GM13976 (cell line): Measurements from ENCODE around the gene HTR4.

Experiments used
- DNase-seq: peaks from one replicate; pipeline ENCODE4 v3.0.0; 2012; ENCODE audit warnings: low spot score
- CTCF ChIP-seq: IDR thresholded peaks from 2 replicates; pipeline ENCODE4 v1.5.1; 2012; ENCODE audit warnings: borderline replicate concordance, mild to moderate bottlenecking; ENCODE audit not compliant: insufficient read depth; ENCODE audit errors: extremely low read depth, missing control alignments, control extremely low read depth
- in situ Hi-C: fragments of 300-500 bp; cut with MboI; formaldehyde crosslinking; loops from one replicate; pipeline ENCODE4 v1.12.0; 2022; ENCODE audit warnings: low sequenced_read_pairs, mixed read lengths, inconsistent platforms; ENCODE audit not compliant: unreplicated experiment

HTR4 gene

GRCh38 chr5:148543727-148544126 lies 110.6 kb downstream of the HTR4 start:
- TF ChIP-seq CTCF: no peak
- in situ Hi-C loops: no loop called here
- DNase-seq: no peak

DNA sequence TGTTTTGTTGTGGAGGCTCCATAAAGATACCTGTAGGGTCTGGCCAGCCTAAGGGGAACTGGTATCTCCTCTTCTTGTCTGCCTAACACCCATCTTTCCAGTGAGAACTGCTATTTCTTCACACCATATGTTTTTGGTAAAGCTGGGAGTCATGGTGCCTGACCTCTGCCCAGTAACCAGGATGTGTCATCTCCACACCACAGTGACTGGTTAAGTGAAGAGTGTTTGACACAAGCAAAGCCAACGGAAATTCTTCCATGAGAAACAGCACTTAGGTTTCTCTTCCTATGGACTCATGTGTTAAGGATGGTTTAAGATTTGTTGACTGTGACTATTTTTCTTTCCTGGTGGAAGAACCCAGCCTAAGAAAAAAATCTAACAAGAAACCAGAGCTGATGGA lies 111.5 kb downstream of the HTR4 start:
- no peak for DNase-seq
- in situ Hi-C loops: no loop called here
- TF ChIP-seq CTCF: no peak

GRCh38 chr5:148541054-148541835 lies 113.1 kb downstream of the HTR4 start:
- no peak for TF ChIP-seq CTCF
- in situ Hi-C loops: no loop called here
- no peak for DNase-seq

- in situ Hi-C loops: no loop called here
These were observed 113.7 kb downstream of the HTR4 start for GRCh38 chr5:148540647-148541046.

DNA sequence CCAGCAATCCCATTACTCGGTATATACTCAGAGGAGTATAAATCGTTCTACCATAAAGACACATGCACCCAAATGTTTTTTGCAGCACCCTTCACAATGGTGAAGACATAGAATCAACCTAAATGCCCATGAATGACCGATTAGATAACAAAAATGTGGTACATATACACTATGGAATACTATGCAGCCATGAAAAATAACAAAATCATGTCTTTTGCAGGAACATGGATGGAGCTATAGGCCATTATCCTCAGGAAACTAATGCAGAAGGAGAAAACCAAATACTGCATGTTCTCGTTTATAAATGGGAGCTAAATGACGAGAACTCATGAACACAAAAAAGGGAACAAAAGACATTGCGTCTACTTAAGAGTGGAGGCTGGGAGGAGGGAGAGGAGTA lies 114.5 kb downstream of the HTR4 start:
- no peak for TF ChIP-seq CTCF
- in situ Hi-C loops: no loop called here
- DNase-seq: no peak

More at GRCh38 chr5:148540647-148541046, 113.7 kb downstream of the HTR4 start:
- no peak for TF ChIP-seq CTCF
- DNase-seq: no peak

DNA sequence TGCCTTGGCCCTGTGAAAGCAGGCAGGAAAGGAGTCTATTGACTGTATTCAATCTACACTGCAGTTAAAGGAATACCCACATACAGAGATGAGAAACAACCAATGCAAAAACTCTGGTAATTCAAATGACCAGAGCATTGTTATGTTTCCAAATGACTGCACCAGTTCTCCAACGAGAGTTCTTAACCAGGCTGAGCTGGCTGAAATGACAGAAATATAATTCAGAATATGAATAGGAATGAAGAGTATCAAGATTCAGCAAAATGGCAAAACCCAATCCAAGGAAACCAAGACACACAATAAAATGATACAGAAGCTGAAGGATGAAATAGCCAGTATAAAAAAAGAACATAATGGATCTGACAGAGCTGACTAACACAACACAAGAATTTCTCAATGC lies 119.1 kb downstream of the HTR4 start:
- TF ChIP-seq CTCF: no peak
- in situ Hi-C loops: no loop called here
- DNase-seq: no peak
